GM19397 (cell line): ENCODE data around the gene OR10A5.
"Not testable (repeated sequence)": the region's sequence is repeated elsewhere in the genome, so short reads cannot be mapped to it uniquely, and the experiment has no call there.

Experiments
- ATAC-seq: cut with Tn5 transposase; IDR thresholded peaks from one replicate; pipeline ENCODE4 v1.9.1; 2021; ENCODE audit warnings: mild to moderate bottlenecking, moderate library complexity; ENCODE audit not compliant: unreplicated experiment

The OR10A5 gene

GRCh38 chr11:6871278-6871677 is 25.8 kb downstream of the OR10A5 start:
- ATAC-seq: no peak

GRCh38 chr11:6875761-6876160 is 30.3 kb downstream of the OR10A5 start:
- no peak for ATAC-seq

- no peak for ATAC-seq
Observed at GRCh38 chr11:6876325-6876724, 30.8 kb downstream of the OR10A5 start, which contains the start of gene OR10A4. Gene OR10A4 (plus strand): TSS chr11:6876625. CDS start chr11:6876648, 23 bp downstream.

GRCh38 chr11:6876914-6877313 is 31.4 kb downstream of the OR10A5 start:
- ATAC-seq: no peak

GRCh38 chr11:6882751-6883150 is 37.3 kb downstream of the OR10A5 start:
- no peak for ATAC-seq

- not testable (repeated sequence) for ATAC-seq
Observed at GRCh38 chr11:6887711-6888110, 42.2 kb downstream of the OR10A5 start.

GRCh38 chr11:6888830-6889229 is 43.3 kb downstream of the OR10A5 start:
- no peak for ATAC-seq

GRCh38 chr11:6889835-6890234 is 44.4 kb downstream of the OR10A5 start:
- no peak for ATAC-seq

GRCh38 chr11:6892400-6892799 is 46.9 kb downstream of the OR10A5 start, which contains the start of gene OR2D2:
Gene OR2D2 (minus strand): TSS chr11:6892500. CDS start chr11:6892500, 0 bp downstream.
- no peak for ATAC-seq

- ATAC-seq: no peak
Observed at GRCh38 chr11:6894097-6894496, 48.6 kb downstream of the OR10A5 start.

- no peak for ATAC-seq
Observed at GRCh38 chr11:6895010-6895409, 49.5 kb downstream of the OR10A5 start.
